HG02970 (cell line): Measurements from ENCODE around the gene SH2D5.
"Not testable (repeated sequence)": the region's sequence is repeated elsewhere in the genome, so short reads cannot be mapped to it uniquely, and the experiment has no call there.

Experiments
- ATAC-seq: cut with Tn5 transposase; IDR thresholded peaks from one replicate; pipeline ENCODE4 v1.9.1; 2021; ENCODE audit warnings: mild to moderate bottlenecking, moderate library complexity, moderate number of reproducible peaks; ENCODE audit not compliant: unreplicated experiment, low FRiP score

The SH2D5 gene

DNA sequence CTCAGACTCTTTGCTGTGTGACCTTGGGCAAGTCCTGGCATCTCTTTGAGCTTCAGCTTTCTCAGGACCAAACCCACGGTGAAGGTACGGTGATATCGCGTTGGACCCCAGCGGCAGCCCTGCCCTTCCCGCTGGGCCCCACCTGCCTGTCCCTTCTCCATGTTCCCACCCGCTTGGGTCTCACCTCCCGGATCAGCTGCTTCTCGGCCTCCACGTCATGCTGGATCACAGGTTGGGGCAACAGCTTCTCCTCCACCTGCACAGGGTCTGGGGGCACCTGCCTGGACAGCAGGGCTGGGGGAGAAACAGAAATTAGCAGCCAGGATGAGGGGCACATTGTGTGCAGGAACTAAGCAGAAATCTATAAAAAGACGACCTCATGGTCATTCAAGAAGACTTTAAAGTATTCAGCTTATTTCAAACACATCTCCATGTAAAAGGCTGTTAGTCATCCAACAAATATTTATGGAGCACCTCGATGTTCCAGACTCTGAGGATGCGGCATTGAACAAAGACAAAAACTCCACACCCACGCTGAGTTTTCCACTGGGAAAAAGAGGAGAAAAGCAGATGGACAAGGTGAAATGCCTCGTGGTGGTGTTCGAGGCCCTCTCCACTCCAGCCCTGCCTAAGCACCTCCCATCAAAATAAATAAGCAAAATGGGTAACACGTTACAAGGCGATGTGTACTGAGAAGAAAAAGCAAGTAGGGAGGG, 34.1 kb downstream of the SH2D5 start:
- no peak for ATAC-seq

DNA sequence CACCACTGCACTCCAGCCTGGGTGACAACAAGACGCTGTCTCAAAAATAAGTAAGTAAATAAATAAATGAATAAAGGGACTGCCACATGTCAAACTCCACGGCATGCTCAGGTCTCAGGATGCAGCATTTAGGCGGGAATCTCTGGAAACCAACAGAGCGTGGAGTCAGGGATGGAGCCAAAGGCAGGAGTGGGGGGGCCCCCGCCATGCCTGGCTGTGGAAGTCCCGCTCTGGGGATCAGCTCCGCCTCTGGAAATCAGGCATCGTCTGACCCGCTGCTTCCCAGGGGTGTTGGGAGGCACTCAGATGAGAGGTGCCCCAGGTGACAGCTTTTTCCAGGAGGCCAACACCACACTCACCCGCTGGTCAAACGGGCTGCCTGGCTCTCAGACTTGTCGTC, 34.9 kb downstream of the SH2D5 start:
- no peak for ATAC-seq

GRCh38 chr1:20696397-20697333, 35.8 kb downstream of the SH2D5 start:
- ATAC-seq: peak; percentile 51

DNA sequence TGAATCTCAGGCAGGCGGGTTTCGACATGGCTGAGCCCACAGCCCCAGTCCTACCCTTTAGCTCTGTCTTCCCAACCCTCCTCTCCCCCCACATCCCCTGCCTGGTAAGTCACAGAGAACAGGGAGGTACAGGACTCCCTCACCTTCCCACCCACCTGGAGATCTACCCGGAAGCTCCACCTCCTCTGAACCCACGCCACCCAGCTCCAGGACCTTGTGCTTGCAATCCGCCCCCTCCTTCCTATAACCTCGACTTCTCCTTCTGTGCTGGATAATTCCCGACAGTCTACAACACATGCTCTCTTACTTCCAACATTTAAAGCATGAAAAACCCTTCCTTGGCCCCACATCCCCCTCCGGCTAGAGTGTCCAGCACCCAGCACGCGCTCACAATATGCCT, 37.0 kb downstream of the SH2D5 start:
- no peak for ATAC-seq

- ATAC-seq: no peak
These were observed 38.9 kb downstream of the SH2D5 start for GRCh38 chr1:20693623-20694022.

DNA sequence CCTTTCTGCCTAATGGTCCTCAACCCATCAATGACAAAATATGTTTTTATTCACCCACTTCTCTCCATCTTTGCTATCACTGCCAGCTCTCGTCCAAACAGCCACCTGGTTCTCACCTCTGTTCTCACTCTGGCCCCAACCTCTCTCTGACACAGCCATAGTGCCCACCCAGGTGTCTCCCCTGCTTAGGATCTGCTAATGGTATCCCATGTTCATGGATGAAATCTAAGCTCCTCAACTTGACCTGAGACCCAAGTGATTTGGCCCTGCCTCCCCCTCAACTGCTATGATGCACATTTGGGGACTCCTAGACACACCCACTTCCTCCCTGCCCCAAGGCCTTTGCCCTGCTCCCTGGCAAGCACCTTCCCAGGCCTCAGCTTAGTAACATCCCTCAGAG, 40.6 kb downstream of the SH2D5 start:
- no peak for ATAC-seq

DNA sequence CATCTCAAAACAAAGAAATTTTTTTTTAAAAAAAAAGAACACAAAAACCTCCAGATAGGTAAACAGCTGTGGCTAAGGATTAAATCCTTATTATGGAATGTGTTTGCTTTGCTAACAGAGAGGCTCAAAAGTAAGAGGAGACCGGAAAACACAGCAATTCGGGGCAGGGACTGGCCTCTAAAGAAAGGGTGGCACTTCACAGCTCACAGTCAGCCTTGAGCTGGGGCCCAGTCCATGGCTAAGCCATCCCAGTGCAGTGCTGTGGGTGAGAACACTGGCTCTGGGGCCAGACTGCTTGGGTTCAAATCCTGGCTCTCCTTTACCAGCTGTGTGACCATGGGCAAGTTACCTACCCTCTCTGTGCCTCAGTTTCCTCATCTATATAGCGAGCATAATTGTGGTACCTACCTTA, 42.9 kb downstream of the SH2D5 start:
- ATAC-seq: no peak

GRCh38 chr1:20686883-20687725, 45.4 kb downstream of the SH2D5 start:
- no peak for ATAC-seq

- no peak for ATAC-seq
These were observed 46.8 kb downstream of the SH2D5 start for GRCh38 chr1:20685741-20686140.

GRCh38 chr1:20685099-20685662, 47.3 kb downstream of the SH2D5 start:
- no peak for ATAC-seq

DNA sequence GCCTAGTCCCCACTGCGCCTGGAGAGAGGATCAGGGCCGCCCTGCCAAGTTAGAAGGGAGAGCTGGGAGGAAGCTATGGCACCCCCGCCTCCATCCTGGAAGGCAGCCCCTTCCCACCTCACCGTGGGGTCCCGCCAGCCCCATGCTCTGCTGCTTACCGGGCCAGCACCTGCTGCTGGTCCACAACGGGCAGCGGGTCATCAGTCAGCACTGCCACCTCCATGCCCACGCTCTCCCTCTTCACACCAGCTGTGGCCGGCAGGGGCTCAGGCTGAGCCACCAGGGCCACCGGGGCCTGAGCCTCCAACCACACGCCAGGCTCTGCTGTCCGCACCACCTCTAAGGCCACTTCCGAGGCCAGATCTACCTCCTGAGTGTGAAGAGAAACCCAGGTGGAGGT, 47.9 kb downstream of the SH2D5 start:
- no peak for ATAC-seq

DNA sequence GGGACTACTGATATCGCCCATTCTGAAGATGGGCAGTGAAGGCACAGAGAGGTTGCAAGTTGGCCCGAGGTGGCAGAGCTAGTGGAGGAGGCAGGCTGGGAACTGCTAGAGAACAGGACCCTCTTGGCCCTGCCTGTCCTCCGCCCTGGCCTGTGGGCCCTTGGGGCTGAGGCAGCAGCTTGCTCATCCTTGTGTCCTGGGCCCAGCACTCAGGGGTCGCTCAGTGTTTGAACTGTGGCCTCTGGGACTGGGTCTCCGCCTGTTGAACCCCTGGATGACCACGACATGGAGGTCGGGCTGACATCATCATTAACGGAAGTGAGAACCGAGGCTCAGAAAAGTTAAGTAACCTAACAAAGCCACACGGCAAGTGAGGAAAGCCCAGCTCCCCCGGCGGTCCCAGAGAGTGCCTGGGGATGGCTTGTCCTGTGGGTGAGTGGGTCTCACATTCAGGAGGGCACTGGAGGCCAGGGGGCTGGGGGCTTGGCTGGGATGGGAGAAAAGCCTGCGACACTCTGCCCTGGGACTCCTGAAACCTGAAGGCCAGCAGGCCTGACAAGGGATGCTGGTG, 48.4 kb downstream of the SH2D5 start:
- no peak for ATAC-seq

GRCh38 chr1:20683614-20684013, 48.9 kb downstream of the SH2D5 start:
- ATAC-seq: no peak

- no peak for ATAC-seq
These were observed 49.8 kb downstream of the SH2D5 start for GRCh38 chr1:20682571-20683236.

- ATAC-seq: no peak
These were observed 50.5 kb downstream of the SH2D5 start for GRCh38 chr1:20681999-20682398.

GRCh38 chr1:20680269-20680668, 52.2 kb downstream of the SH2D5 start:
- no peak for ATAC-seq

GRCh38 chr1:20678599-20678998, 53.9 kb downstream of the SH2D5 start:
- ATAC-seq: no peak

DNA sequence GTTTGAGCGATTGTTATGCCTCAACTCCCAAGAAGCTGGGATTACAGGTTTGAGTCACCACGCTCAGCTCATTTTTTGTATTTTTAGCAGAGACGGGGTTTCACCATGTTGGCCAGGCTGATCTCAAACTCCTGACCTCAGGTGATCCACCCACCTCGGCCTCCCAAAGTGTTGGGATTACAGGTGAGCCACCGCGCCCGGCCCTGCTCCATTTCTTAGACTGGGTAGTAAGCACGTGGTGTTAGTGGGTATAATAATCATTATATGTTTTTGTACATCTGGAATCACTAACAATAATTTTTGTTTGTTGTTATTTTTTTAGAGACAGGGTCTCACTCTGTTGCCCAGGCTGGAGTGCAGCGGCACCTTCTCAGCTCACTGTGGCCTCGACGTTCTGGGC, 58.9 kb downstream of the SH2D5 start:
- ATAC-seq: not testable (repeated sequence)

DNA sequence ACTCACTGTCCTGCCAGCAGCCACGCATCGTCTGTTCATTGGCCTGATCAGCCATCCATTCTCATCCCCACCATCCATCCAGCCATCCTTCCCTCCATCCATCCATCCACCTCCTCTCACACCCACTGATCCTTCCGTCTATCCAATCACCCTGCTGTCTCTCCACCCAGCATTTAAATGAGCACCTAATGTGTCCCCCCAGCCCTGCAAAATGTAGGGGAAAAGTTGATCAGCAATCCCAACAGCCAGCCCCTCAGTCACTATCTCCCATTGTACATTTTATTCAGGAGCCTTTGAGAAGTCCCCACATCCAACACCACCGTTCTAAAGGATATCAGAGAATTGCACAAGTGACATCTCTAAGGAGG, 60.3 kb downstream of the SH2D5 start:
- no peak for ATAC-seq

- ATAC-seq: no peak
These were observed 61.6 kb downstream of the SH2D5 start for GRCh38 chr1:20670936-20671335.
